ENCODE data around the gene ZBTB12. TPM values are rescaled to one million over a fixed set of nuclear protein-coding genes. Genes with fewer than 3 reads are reported as not detected.

The ZBTB12 gene
- total and polyA plus RNA-seq, 2 of the 8 experiments (the other 6 are each of a cell fraction or from before 2014, with no cell fraction given): 20.7 to 40.8 TPM

DNA sequence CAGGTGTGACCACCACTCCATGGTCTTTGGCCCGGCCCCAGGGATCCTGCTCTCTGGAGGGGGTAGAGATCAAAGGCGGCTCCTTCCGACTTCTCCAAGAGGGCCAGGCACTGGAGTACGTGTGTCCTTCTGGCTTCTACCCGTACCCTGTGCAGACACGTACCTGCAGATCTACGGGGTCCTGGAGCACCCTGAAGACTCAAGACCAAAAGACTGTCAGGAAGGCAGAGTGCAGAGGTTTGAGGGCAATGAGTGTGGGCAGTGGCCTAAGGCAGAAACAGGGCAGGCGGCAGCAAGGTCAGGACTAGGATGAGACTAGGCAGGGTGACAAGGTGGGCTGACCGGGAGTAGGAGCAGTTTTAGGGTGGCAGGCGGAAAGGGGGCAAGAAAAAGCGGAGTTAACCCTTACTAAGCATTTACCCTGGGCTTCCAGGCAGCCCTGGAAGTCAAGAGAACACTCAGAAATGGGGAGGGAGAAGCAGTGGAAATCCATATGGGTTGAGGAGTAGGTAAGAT, 44.5 kb upstream of the ZBTB12 start:
- Histone ChIP-seq H3K4me1 (replicated peaks in 1 of 4; ENCODE audit: control insufficient read depth in 3 of 4, insufficient read depth in 4 of 4, low read length in 3 of 4) (peaks cover 0 to 2% (median 0%) of the 10 kb centered on the region in 4 experiments; a peak in 1 of 7 replicates), H4K91ac (replicated peaks; ENCODE audit: insufficient read length, low read length) (no peak overlapping the region), H3K4ac (replicated peaks; ENCODE audit: insufficient read length, low read depth, low read length) (no peak overlapping the region), H2BK15ac (ENCODE audit: low read length) (no peak overlapping the region), H3K27me3 (replicated peaks in 1 of 4; ENCODE audit: control insufficient read depth in 3 of 4, extremely low read depth in 1 of 4, insufficient read depth in 3 of 4, low read length in 3 of 4) (peaks cover 0 to 11% (median 2%) of the 10 kb centered on the region in 4 experiments; a peak in 3 of 7 replicates), H3K56ac (replicated peaks; ENCODE audit: insufficient read length, low read depth, low read length) (no peak overlapping the region), H3K23me2 (ENCODE audit: low read depth, low read length) (no peaks in the 10 kb centered on the region), H4K5ac (ENCODE audit: insufficient read length, low read depth, low read length) (no peak overlapping the region), H2AFZ (ENCODE audit: low read length) (no peak overlapping the region), H3K23ac (ENCODE audit: insufficient read length) (no peak overlapping the region), H2BK5ac (ENCODE audit: low read depth, low read length) (no peak overlapping the region), H3K79me2 (ENCODE audit: control insufficient read depth in 1 of 2, insufficient read depth in 2 of 2, low read length in 2 of 2) (no peaks in the 10 kb centered on the region), H3K9ac (replicated peaks in 1 of 4; ENCODE audit: extremely low read depth in 1 of 4, low read depth in 3 of 4, low read length in 3 of 4) (no peak overlapping the region), H4K8ac (ENCODE audit: extremely low read depth, insufficient read depth, low read length) (no peak overlapping the region), H3K36me3 (ENCODE audit: control insufficient read depth in 2 of 4, insufficient read depth in 4 of 4, low read length in 3 of 4) (peaks cover 3 to 7% (median 5%) of the 10 kb centered on the region in 4 experiments; a peak in 4 of 8 replicates), H2BK12ac (ENCODE audit: low read depth, low read length) (no peak overlapping the region), H3K27ac (ENCODE audit: low read depth, low read length) (no peak overlapping the region), H2BK120ac (replicated peaks; ENCODE audit: low read depth, low read length) (no peak overlapping the region), H3K4me3 (ENCODE audit: extremely low read depth in 1 of 4, insufficient read depth in 2 of 4, low read depth in 3 of 4, low read length in 4 of 4) (no peak overlapping the region), H2BK20ac (ENCODE audit: low read length) (no peak overlapping the region), H4K20me1 (replicated peaks in 1 of 2; ENCODE audit: control insufficient read depth in 1 of 2, insufficient read depth in 2 of 2, low read length in 2 of 2) (no peaks in the 10 kb centered on the region), H3K79me1 (ENCODE audit: low read depth, low read length) (no peaks in the 10 kb centered on the region), H2AK5ac (ENCODE audit: low read depth, low read length) (no peak overlapping the region), H3K14ac (ENCODE audit: insufficient read length) (no peak overlapping the region), H3K18ac (ENCODE audit: extremely low read depth, low read length) (no peak overlapping the region), H3K9me3 (ENCODE audit: insufficient read depth in 2 of 2, low read depth in 1 of 2, low read length in 1 of 2) (no peaks in the 10 kb centered on the region), H3K4me2 (ENCODE audit: insufficient read depth in 1 of 2, low read depth in 2 of 2, low read length in 2 of 2) (no peak overlapping the region)
- ChIA-PET POLR2A (ENCODE audit: partially characterized antibody) (interaction anchor here (1.6 to 3.4 kb wide), 3 partner anchors 13 to 25 kb away, joined by 5 to 16 read pairs (median 5); partner anchors contain the start of genes DXO, NELFE and SKIC2), CTCF (ENCODE audit: partially characterized antibody) (interaction anchor here (1.1 to 2.0 kb wide), 4 partner anchors 12 to 101 kb away, joined by 3 to 6 read pairs (median 4); no protein-coding TSS in a partner anchor)
- WGBS, 2 experiments (ENCODE audit: extremely low coverage in 1 of 2, insufficient coverage in 1 of 2, insufficient read length in 1 of 2, insufficient replicate concordance in 2 of 2, low coverage in 1 of 2, low lambda C conversion rate in 2 of 2, missing lambda C conversion rate in 1 of 2): 83% methylated on average over 11 of the region's 11 CpGs; no CpG with 5 or more reads in 1 of the 2 experiments
- no peak for FAIRE-seq
- no peak for DNase-seq (ENCODE audit: low read depth in 1 of 2, low spot score in 2 of 2)
- no peak for TF ChIP-seq CEBPB (IDR thresholded peaks at IDR 0.05; ENCODE audit: low read depth, low read length)
- no peak for TF ChIP-seq HDAC2 (IDR thresholded peaks at IDR 0.05; ENCODE audit: borderline replicate concordance in 1 of 2, low read depth in 2 of 2, low read length in 2 of 2)
- TF ChIP-seq RFX5 (IDR thresholded peaks at IDR 0.05; ENCODE audit: borderline replicate concordance, low read depth, low read length): no peak
- TF ChIP-seq KDM1A (IDR thresholded peaks at IDR 0.05; ENCODE audit: borderline replicate concordance, low read length): no peak
- no peak for TF ChIP-seq CBX8 (IDR thresholded peaks at IDR 0.05; ENCODE audit: borderline replicate concordance, low read depth, low read length)
- TF ChIP-seq SP1 (IDR thresholded peaks at IDR 0.05; ENCODE audit: low read depth, low read length): no peak
- TF ChIP-seq SP4 (IDR thresholded peaks at IDR 0.05; ENCODE audit: low read length): no peak
- no peak for TF ChIP-seq TAF7 (optimal IDR thresholded peaks at IDR 0.05; ENCODE audit: borderline replicate concordance, low read depth, low read length)
- no peak for TF ChIP-seq BRCA1 (IDR thresholded peaks at IDR 0.05; ENCODE audit: low read depth, low read length)
- TF ChIP-seq KDM5A (IDR thresholded peaks at IDR 0.05; ENCODE audit: low read length): no peak
- no peak for TF ChIP-seq SRF (IDR thresholded peaks at IDR 0.05; ENCODE audit: low read depth, low read length)
